Stimulated activated naive CD8-positive, alpha-beta T cell treated with anti-CD3 and anti-CD28 coated beads, Interleukin-15, Interleukin-2, amounts not matched to agents 100 U/mL and 50 U/mL, for 24 hours (primary cell): ENCODE data around the gene KRT16.
"Not testable (repeated sequence)": the region's sequence is repeated elsewhere in the genome, so short reads cannot be mapped to it uniquely, and the experiment has no call there.

ENCODE experiments used
- ATAC-seq: fragments of 150-1000 bp; cut with Tn5 transposase; one replicate; pipeline ENCODE4 v1.10.0; 2021
- DNase-seq: peaks from one replicate; pipeline ENCODE4 v3.0.0; 2021

KRT16 gene

DNA sequence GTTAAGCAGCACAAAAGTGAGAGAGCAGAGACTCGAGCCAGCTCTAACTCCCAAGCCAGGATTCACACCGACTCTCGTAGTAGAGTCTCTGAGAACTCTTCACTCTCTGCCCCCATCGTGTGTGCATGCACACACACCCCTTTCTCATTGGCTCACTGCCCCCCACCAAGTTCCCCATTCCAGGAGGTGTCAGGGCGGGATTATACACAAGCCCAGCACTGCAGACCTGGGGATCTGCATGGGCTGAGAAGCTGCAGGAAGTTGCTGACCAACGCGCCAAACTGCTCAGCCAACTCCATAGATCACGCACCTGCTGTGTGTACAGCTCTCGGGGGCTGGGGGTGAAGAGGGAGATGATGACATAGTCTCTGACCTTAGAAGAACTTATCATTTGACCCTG, 2.2 kb upstream of the KRT16 start:
- ATAC-seq, DNase-seq: not testable (repeated sequence)

GRCh38 chr17:41614098-41614497, 1.5 kb upstream of the KRT16 start:
- no peak for ATAC-seq

DNA sequence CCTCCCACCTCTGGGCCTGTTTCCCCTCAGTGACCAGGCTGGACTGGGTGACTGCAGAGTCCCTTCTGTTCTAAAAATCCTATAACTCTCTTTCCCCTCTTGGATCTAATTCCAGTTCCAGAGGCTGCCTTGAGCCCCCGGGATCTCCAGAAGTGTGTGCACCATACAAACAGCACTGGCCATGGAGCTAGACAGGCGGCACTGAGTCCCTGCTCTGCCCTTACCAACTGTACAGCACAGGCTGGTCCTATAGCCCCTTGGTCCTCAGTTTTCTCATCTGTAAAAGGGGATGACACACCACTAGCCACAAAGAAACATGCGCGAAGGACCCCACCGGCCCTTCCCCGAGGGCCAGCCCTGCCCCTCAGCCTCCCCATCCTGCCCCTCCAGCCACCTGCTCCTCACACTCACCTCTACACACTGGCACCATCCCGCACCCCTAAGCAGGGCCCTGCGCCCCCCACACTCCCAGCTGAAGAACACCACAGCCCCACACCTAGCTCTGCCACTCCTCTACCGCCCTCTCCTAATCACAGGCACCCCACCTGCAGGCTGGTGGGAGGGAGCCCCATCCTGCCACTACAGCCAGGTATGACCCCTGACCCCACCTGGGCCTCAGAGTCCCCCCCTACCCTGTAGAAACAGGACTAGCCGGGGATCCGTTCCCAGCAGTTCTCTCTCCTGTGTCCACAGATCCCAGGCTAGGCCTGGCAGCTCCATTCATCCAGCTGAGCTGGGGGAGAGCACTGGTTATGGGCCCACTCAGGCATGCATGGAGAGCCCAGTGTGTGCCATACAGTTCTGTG, 913 bp upstream of the KRT16 start:
- ATAC-seq (no peak), DNase-seq (no peak)

More at GRCh38 chr17:41614098-41614497, 1.5 kb upstream of the KRT16 start:
- no peak for DNase-seq

DNA sequence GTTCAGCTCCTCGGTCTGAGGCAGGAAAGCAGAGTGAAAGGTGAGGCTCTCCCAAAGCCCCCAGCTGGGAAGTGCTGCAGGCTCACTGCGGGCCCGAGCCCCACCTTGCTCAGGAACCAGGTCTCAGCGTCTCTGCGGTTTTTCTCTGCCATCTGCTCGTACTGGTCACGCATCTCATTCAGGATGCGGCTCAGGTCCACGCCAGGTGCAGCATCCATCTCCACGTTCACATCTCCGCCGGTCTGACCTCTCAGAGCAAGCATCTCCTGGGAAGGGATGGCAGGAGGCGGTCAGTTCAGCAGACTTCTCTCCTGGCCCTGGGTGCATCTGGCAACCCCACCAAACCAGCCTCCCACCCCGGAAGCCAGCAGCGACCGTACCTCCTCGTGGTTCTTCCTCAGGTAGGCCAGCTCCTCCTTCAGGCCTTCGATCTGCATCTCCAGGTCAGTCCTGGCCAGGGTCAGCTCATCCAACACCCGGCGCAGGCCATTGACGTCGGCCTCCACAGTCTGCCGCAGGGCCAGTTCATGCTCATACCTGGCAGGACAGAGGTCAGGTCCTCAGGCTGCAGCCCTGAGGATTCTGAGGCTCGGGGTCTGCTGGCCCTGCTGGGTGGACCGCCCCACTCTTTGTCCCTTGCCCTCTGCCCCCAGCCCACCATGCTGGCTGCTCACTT, 1.5 kb downstream of the KRT16 start:
- DNase-seq (no peak), ATAC-seq (no peak)

- not testable (repeated sequence) for DNase-seq, ATAC-seq
Measured at GRCh38 chr17:41610061-41610517, 2.5 kb downstream of the KRT16 start.

- ATAC-seq, DNase-seq: not testable (repeated sequence)
Measured at GRCh38 chr17:41606930-41607329, 5.6 kb downstream of the KRT16 start.

DNA sequence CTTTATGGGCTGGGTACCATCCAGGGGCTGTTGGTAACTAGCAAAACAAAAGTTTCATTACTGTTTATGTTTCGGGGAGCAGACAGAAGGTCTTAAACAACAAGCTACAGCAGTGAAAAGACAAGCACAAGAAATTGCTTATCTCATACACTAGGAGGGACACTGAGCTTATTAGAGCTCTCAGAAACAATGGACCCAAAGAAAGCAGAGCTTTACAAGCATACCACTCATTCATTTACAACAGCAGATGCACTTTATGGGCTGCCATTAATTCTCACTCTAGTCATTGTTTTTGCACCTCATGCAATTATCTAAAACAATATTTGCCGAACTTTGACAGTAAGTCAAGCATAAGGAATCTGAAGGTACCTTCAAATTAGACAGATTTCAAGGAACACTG, 10.0 kb downstream of the KRT16 start:
- ATAC-seq, result no peak
- no peak for DNase-seq

DNA sequence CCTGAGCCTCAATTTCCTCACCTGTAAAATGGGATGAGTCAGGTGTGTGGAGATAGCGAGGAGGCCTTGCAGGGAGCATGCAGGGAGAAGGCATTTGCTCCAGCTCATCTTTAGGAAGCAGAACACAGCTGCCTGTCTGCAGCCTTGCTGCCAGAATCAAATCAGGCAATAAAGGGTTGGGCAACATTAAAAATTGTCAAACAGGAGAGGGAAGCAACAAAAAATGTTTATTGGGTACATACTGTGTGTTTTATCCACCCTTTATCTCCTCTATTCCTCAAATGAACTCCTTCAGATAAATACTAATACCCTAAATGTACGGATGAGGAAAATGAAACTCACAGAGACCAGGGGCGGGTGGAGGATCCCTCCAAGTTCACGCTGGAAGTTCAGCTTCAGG, 12.2 kb downstream of the KRT16 start:
- DNase-seq (no peak), ATAC-seq (no peak)

- no peak for ATAC-seq
- DNase-seq, result no peak
Measured at GRCh38 chr17:41599680-41600079, 12.9 kb downstream of the KRT16 start.

DNA sequence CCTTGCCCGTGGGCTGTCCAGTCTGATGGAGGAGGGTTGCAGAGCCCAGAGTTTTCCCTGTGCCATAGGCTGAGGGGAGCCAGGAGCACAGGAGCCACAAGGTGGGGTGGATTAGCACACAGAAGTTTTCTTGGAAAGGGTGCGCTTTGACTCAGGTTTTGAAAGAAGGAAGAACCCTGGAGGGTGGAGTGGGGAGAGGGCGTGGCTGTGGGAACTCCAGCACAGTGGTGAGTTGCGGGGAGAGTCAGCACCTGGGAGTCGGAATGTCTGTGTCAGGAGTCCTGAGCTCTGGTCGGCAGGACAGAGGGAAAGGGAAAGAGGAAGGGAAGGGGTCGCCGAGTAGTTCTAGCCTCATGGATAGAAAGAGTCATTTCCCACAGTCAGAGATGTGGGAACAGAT, 17.0 kb downstream of the KRT16 start:
- DNase-seq, result no peak
- ATAC-seq, result no peak

DNA sequence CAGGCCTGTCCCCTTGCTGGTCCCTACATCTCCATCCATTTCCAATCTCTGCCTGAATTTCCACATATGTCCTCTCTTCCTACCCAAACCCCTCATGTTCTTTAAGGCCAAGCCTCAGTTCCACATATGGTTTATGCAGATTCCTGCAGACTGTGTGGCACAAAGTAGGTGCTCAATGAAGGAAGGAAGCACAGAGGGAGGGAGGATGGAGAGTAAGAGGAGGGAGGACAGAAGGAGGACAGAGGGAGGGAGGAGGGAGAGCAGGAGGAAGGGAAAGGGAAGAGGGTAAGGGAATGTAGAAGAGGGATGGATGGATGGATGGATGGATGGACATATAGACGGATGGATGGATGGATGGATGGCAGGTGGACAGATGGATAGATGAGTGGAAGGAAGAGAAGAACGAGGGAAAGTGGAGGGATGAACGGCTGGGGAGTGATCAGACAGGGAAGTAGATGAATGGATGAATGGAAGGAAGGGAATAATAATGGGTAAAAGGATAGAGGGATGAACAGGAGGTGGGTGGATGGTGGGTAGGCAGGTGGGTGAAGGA, 18.1 kb downstream of the KRT16 start:
- no peak for ATAC-seq
- DNase-seq, result no peak

GRCh38 chr17:41593306-41593981, 19.1 kb downstream of the KRT16 start:
- DNase-seq (no peak), ATAC-seq (no peak)

DNA sequence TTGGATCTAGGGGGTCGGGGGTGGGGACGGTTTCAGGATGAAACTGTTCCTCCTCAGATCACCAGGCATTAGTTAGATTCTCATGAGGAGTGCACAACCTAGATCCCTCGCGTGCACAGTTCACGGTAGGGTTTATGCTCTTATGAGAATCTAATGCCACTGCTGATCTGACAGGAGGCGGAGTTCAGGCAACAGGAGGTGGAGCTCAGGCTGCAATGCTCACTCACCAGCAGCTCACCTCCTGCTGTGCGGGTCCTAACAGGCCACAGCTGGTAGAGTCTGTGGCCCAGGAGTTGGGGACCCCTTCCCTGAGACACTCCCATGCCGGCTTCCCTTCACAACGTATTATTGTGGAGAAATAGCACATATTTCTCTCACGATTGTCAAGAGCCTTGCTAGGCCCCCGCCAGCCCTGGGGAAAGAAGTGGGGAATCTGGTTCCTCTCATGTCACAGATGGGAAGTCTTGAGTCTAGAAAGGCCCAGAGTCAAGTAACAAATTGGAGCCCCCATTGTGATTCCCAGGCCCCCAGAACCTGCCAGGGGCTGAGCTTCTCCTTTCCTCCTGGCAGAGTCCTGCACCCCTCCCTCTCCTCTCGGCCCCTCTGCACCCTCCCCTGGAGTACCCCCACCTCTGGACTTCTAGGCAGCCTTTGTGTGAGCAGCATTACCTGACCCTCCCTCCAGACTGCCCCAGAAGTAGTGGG, 19.8 kb downstream of the KRT16 start:
- DNase-seq (no peak), ATAC-seq (no peak)

DNA sequence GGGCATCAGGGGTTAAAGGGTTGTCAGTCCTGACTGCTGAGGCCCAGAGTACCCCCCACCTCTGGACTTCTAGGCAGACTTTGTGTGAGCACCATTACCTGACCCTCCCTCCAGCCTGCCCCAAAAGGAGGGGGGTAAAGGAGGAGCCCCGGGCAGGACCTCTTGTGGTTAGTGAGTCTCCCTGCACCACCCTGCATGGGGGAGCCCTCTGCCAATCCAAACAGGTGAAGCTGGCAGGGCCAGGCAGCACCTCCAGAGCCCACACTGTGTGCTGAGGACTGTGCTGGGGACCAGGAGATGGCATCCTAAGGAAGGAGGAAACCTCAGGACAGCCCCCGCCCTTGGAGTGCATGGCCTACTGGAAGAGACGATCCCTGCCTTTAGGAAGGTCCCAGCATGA, 23.3 kb downstream of the KRT16 start:
- ATAC-seq, result no peak
- DNase-seq, result no peak

DNA sequence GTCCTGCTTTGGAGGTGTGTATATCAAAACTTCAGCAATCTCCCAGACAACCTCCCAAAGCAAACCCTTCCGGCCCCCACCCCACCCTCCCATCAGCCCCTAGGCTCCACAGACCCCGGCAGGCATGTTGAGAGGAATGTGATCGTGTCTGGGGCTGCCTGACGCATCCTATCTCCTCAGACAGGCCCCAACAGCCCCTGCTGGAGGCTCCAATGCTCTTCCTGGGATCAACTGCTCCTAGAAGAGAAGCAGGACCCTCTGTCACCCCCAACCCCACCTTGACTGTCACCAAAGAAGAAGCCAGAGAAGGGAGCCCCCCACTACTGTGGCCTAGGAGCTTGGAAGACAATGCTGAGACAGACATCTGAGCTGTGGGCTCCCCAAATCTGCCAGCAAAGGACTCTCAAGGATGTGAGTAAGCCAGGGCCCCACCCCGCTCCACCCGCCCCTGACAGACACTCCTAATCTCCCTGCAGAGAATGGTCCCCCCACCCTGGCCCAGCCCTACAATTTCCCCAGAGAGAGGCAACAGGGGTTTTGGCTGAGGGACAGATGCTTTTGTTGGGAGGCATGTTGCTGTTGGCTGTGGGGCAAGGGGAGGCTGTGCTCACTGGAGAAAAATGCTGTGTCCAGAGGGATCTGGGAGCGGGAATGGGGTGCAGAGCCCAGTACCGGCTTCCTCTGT, 24.3 kb downstream of the KRT16 start:
- DNase-seq (no peak), ATAC-seq (no peak)

DNA sequence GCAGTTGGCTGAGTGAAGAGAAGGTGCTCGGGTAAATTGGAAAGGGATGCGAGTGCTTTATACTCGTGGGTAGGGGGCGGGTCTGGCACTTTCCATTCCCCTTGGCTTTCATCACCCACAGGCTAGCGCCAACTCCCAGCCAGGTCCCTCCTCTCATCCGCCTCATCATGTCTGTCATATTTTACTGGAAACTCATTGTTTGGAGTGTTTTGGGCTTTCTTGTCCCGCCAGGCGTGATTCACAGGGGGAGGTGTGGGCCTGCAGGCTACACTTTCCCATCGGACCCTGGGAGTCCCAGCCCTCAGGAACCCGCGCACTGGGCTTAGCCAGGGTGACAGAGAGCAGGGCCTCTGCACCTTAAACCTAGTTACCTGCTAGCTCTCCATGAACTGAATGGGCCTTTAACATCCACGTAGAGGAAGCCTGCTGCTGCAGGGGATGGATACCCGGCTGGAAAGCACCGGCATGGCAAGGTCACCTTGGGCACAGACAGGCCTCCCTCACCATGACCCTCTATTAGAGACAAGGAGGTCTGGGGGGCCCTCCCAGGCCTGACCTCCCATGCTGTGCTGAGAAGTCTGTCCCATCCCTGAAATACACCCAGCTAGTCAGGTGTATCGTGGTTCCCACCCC, 25.6 kb downstream of the KRT16 start, which contains the start of gene KRT14:
KRT14 (minus strand) TSS at position 33 of the 633 bp plus-strand sequence. CDS start 61 bp downstream, outside the sequence.
- DNase-seq (no peak), ATAC-seq (no peak)

GRCh38 chr17:41585301-41586056, 27.1 kb downstream of the KRT16 start:
- ATAC-seq, result no peak

GRCh38 chr17:41584331-41584927, 28.1 kb downstream of the KRT16 start:
- not testable (repeated sequence) for DNase-seq, ATAC-seq

More at GRCh38 chr17:41585301-41586056, 27.1 kb downstream of the KRT16 start:
- no peak for DNase-seq
